ENCODE measurements around the gene NPC1L1. TPM values are rescaled to one million over a fixed set of nuclear protein-coding genes. Genes with fewer than 3 reads are reported as not detected.

The NPC1L1 gene
- total RNA-seq, 4 donors from 2014 or later = 0.04 to 0.07 TPM; not detected in 2

DNA sequence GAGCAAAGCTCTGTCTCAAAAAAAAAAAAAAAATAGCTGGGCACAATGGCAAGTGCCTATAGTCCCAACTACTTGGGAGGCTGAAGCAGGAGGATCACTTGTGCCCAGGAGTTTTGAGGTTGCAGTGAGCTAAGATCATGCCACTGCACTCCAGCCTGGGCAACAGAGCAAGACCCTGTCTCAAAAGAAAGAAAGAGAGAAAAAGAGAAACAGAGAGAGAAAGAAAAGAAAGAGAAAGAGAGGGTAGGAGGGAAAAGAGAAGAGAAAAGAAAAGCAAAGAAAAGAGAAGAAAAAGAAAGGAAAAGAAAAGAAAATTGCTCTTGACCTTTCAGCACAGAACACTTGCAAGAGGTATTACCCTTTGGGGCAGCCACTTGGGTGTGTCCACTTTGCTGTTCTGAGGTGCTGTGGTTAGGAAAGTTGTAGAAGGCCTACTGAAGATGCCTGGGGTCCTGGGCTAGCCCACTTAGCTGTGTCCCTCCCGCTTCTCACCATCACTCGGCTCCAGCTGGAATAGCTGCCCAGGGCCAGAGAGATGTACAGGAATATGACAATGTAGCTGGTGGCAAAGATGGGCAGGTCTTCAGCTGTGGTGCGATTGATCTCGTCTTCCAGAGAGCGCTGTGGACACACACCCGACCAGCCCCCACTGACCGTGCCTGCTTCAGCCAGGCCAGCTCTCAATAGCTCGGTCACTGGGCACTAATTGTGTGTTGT lies 5.6 kb downstream of the NPC1L1 start:
- no peaks in the 10 kb centered on the region for H3K4me1 ChIP-seq
- no peak overlapping the region for H3K27ac ChIP-seq
- DNase-seq = no peak
- H3K36me3 ChIP-seq = no peaks in the 10 kb centered on the region
- in situ Hi-C loops (cut with MboI; ENCODE audit: low sequenced_read_pairs in 4 of 4) = no loop called here
- H3K27me3 ChIP-seq = no peaks in the 10 kb centered on the region
- no peak for TF ChIP-seq POLR2A (IDR thresholded peaks at IDR 0.05)
- TF ChIP-seq, protein P1, sequence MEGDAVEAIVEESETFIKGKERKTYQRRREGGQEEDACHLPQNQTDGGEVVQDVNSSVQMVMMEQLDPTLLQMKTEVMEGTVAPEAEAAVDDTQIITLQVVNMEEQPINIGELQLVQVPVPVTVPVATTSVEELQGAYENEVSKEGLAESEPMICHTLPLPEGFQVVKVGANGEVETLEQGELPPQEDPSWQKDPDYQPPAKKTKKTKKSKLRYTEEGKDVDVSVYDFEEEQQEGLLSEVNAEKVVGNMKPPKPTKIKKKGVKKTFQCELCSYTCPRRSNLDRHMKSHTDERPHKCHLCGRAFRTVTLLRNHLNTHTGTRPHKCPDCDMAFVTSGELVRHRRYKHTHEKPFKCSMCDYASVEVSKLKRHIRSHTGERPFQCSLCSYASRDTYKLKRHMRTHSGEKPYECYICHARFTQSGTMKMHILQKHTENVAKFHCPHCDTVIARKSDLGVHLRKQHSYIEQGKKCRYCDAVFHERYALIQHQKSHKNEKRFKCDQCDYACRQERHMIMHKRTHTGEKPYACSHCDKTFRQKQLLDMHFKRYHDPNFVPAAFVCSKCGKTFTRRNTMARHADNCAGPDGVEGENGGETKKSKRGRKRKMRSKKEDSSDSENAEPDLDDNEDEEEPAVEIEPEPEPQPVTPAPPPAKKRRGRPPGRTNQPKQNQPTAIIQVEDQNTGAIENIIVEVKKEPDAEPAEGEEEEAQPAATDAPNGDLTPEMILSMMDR (IDR thresholded peaks at IDR 0.05 in 4 of 5, conservative IDR thresholded peaks at IDR 0.05 in 1 of 5) = no peak
- H3K9me3 ChIP-seq = no peaks in the 10 kb centered on the region
- intact Hi-C loops (cut with DNase I; ENCODE audit: low total_unique reads) = no loop called here
- no peak overlapping the region for H3K4me3 ChIP-seq
- ATAC-seq = no peak

DNA sequence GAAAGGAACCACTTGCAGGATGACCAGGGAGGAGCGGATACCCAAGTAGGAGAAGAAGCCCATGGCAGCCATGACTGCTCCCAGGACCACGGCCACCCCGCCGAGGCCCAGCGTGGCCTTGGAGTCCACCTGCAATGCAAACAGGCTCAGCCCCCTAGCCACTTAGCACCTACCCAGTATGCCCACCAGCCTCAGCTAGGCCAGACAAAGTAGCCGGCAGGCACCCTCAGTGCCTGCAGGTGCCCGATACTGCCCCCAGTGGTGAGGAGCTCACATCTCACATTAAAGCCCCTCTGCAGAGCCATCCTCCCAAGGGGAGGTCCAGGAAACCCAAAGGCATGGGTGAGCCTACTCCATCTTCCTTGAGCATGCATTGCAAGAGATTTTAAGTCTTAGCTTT lies 6.6 kb downstream of the NPC1L1 start:
- no peaks in the 10 kb centered on the region for H3K27me3 ChIP-seq
- intact Hi-C loops (cut with DNase I; ENCODE audit: low total_unique reads) (no loop called here), in situ Hi-C loops (cut with MboI; ENCODE audit: low sequenced_read_pairs in 4 of 4) (no loop called here)
- H3K36me3 ChIP-seq = no peaks in the 10 kb centered on the region
- DNase-seq (no peak), ATAC-seq (no peak)
- no peak for TF ChIP-seq POLR2A (IDR thresholded peaks at IDR 0.05)
- TF ChIP-seq, protein P1 (IDR thresholded peaks at IDR 0.05 in 4 of 5, conservative IDR thresholded peaks at IDR 0.05 in 1 of 5) = peak in 3 of 5 experiments; percentile 19 to 47 (median 37)
- H3K4me1 ChIP-seq = no peaks in the 10 kb centered on the region
- no peaks in the 10 kb centered on the region for H3K9me3 ChIP-seq
- no peak overlapping the region for H3K27ac ChIP-seq
- H3K4me3 ChIP-seq = no peak overlapping the region

DNA sequence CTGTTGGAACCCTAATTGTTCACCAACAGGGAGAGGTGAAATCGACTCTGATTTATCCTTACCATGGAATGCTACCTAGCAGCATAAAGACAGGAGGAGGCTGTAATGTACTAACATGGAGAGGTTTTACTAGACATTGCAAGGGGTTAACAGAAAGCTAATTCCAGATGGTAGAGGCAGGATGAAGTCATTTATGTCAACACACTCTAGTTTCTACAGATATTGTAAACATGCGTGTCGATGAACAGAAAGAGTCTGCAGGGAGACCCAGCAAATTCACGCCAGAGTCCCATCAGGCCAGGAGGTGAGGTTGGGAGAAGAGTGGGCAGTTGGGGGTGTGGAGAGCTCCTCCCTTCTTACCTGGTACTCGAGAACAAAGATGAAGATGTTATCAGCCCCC lies 7.0 kb downstream of the NPC1L1 start:
- in situ Hi-C loops (cut with MboI; ENCODE audit: low sequenced_read_pairs in 4 of 4) = no loop called here
- Histone ChIP-seq H3K4me1 (no peaks in the 10 kb centered on the region), H3K9me3 (no peaks in the 10 kb centered on the region), H3K27me3 (no peaks in the 10 kb centered on the region), H3K36me3 (no peaks in the 10 kb centered on the region), H3K4me3 (no peak overlapping the region), H3K27ac (no peak overlapping the region)
- no peak for TF ChIP-seq POLR2A (IDR thresholded peaks at IDR 0.05)
- TF ChIP-seq, protein P1 (IDR thresholded peaks at IDR 0.05 in 4 of 5, conservative IDR thresholded peaks at IDR 0.05 in 1 of 5) = no peak
- ATAC-seq = no peak
- no peak for DNase-seq
- intact Hi-C loops (cut with DNase I; ENCODE audit: low total_unique reads) = no loop called here

DNA sequence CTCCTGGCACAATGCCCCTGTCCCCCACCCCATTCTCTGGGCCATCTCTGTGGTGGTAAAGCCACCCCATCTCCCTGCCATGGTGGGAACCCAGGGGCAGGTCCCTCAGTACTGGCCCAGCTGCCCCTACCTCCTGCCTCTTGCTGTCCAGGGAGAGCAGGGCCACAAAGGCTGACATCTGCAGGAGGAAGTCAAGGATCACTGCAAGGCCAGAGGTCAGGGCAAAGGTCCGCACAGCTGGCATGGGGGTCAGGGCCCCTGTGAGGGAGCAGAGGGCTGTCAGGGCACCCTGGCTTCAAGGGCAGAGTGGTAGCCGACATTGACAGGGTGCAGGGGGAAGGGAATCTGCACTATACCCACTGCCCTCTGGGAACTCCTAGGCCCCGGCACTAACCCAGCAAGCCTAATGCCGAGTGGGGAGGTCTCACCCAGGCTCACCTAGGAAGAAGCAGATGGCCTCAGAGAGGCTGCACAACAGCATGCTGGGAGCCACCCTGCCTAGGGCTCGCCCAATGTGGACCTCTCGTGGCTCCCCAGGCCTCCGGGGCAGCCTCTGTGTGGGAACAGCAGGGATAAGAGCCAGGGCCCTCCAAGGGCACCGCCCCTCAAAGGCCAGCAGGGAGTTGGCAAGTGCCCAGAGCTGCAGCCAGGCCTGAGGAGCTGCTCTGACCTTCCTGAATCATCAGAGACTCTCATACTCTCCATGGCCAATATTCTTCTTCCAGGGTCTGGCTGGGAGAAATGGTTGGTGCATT lies 7.7 kb downstream of the NPC1L1 start:
- H3K4me3 ChIP-seq = no peak overlapping the region
- ATAC-seq (no peak), DNase-seq (no peak)
- no peak overlapping the region for H3K27ac ChIP-seq
- no peaks in the 10 kb centered on the region for H3K36me3 ChIP-seq
- intact Hi-C loops (cut with DNase I; ENCODE audit: low total_unique reads) = no loop called here
- TF ChIP-seq, protein P1 (IDR thresholded peaks at IDR 0.05 in 4 of 5, conservative IDR thresholded peaks at IDR 0.05 in 1 of 5) = no peak
- TF ChIP-seq POLR2A (IDR thresholded peaks at IDR 0.05) = no peak
- H3K27me3 ChIP-seq = no peaks in the 10 kb centered on the region
- in situ Hi-C loops (cut with MboI; ENCODE audit: low sequenced_read_pairs in 4 of 4) = no loop called here
- no peaks in the 10 kb centered on the region for H3K9me3 ChIP-seq
- H3K4me1 ChIP-seq = no peaks in the 10 kb centered on the region
